Fibroblast of upper back skin (primary cell): Measurements from ENCODE around the gene FRMD1.
A peak's percentile ranks its signal among the peaks of the same experiment; 100 is the strongest.

Experiments used
- DNase-seq: peaks from one replicate; pipeline ENCODE4 v3.0.0-alpha.2; 2013

Gene FRMD1

GRCh38 chr6:168053086-168053956 lies 25.7 kb downstream of the FRMD1 start:
- DNase-seq = no peak

- no peak for DNase-seq
These were observed 26.6 kb downstream of the FRMD1 start for GRCh38 chr6:168052291-168052891.

GRCh38 chr6:168051648-168052047 lies 27.4 kb downstream of the FRMD1 start:
- DNase-seq = no peak

GRCh38 chr6:168050881-168051586 lies 28.0 kb downstream of the FRMD1 start:
- peak; percentile 41 for DNase-seq

- no peak for DNase-seq
These were observed 28.7 kb downstream of the FRMD1 start for GRCh38 chr6:168050225-168050880.

GRCh38 chr6:168049706-168050224 lies 29.2 kb downstream of the FRMD1 start:
- no peak for DNase-seq

GRCh38 chr6:168049277-168049676 lies 29.7 kb downstream of the FRMD1 start:
- DNase-seq = no peak

GRCh38 chr6:168048724-168049025 lies 30.3 kb downstream of the FRMD1 start:
- DNase-seq = no peak

- DNase-seq = no peak
These were observed 30.9 kb downstream of the FRMD1 start for GRCh38 chr6:168047841-168048723.

GRCh38 chr6:168046696-168047095 lies 32.3 kb downstream of the FRMD1 start:
- no peak for DNase-seq

- DNase-seq = no peak
These were observed 33.0 kb downstream of the FRMD1 start for GRCh38 chr6:168045706-168046620.

GRCh38 chr6:168045141-168045691 lies 33.8 kb downstream of the FRMD1 start:
- DNase-seq = no peak

GRCh38 chr6:168044521-168045130 lies 34.4 kb downstream of the FRMD1 start:
- no peak for DNase-seq

GRCh38 chr6:168043848-168044415 lies 35.1 kb downstream of the FRMD1 start:
- no peak for DNase-seq

GRCh38 chr6:168043193-168043847 lies 35.7 kb downstream of the FRMD1 start:
- DNase-seq = no peak

- no peak for DNase-seq
These were observed 36.4 kb downstream of the FRMD1 start for GRCh38 chr6:168042426-168043192.

GRCh38 chr6:168041928-168042327 lies 37.1 kb downstream of the FRMD1 start:
- no peak for DNase-seq

- DNase-seq = no peak
These were observed 38.0 kb downstream of the FRMD1 start for GRCh38 chr6:168040856-168041496.
